H1 (cell line): Measurements from ENCODE around the gene ZSCAN22. TPM values are rescaled to one million over a fixed set of nuclear protein-coding genes. Genes with fewer than 3 reads are reported as not detected.

Source experiments
- CTCF ChIA-PET: fragments of 300-600 bp; sonication (Branson Sonifier 250); formaldehyde crosslinking; loops from one replicate; lab custom pipeline; 2021; ENCODE audit not compliant: partially characterized antibody; lab: Charles Lee
- POLR2A ChIA-PET: fragments of 300-600 bp; sonication (Branson Sonifier 250); formaldehyde crosslinking; loops from one replicate; lab custom pipeline; 2021; ENCODE audit warnings: inconsistent platforms; ENCODE audit not compliant: partially characterized antibody; lab: Charles Lee
- DNase-seq, 2 experiments: peaks; one replicate each; pipeline versions ENCODE4 v3.0.0 to v3.0.0-alpha.2; 2010 to 2022; ENCODE audit warnings: low spot score in 2 of 2, low read depth in 1 of 2, mixed read lengths in 1 of 2
- FAIRE-seq: peaks from 2 replicates; lab custom pipeline; 2011; peaks lifted over from hg19 to GRCh38; lab: Jason Lieb, UNC
- H2AFZ ChIP-seq: 2 replicates; pipeline ENCODE4 v1.8.1; 2012; ENCODE audit warnings: low read length, inconsistent platforms
- H2AK5ac ChIP-seq: 2 replicates; pipeline ENCODE4 v1.6.1; 2013; ENCODE audit warnings: low read depth, low read length
- H2BK120ac ChIP-seq: replicated peaks from 2 replicates; pipeline ENCODE3; 2013; ENCODE audit warnings: low read depth, low read length, inconsistent platforms
- H2BK12ac ChIP-seq: 2 replicates; pipeline ENCODE4 v1.6.1; 2013; ENCODE audit warnings: low read depth, low read length
- H2BK15ac ChIP-seq: 2 replicates; pipeline ENCODE4 v1.6.1; 2013; ENCODE audit warnings: low read length
- H2BK20ac ChIP-seq: 2 replicates; pipeline ENCODE4 v1.6.1; 2013; ENCODE audit warnings: low read length
- H2BK5ac ChIP-seq: 2 replicates; pipeline ENCODE4 v1.6.1; 2013; ENCODE audit warnings: low read depth, low read length
- H3K14ac ChIP-seq: 2 replicates; pipeline ENCODE4 v1.6.1; 2013; ENCODE audit warnings: inconsistent platforms; ENCODE audit not compliant: insufficient read length
- H3K18ac ChIP-seq: 2 replicates; pipeline ENCODE4 v1.6.1; 2013; ENCODE audit warnings: low read length; ENCODE audit errors: extremely low read depth
- H3K23ac ChIP-seq: 2 replicates; pipeline ENCODE4 v1.6.1; 2013; ENCODE audit warnings: inconsistent platforms; ENCODE audit not compliant: insufficient read length
- H3K23me2 ChIP-seq: 2 replicates; pipeline ENCODE4 v1.6.1; 2013; ENCODE audit warnings: low read depth, low read length
- H3K27ac ChIP-seq: 2 replicates; pipeline ENCODE4 v1.6.1; 2011; ENCODE audit warnings: low read depth, low read length, inconsistent platforms
- H3K27me3 ChIP-seq, 4 experiments: replicated peaks in 1 of 4; 1 replicate in 1 of 4; 2 replicates in 3 of 4; pipeline versions ENCODE4 v1.6.1 to v1.8.1; 2011 to 2013; ENCODE audit warnings: low read length in 3 of 4, mild to moderate bottlenecking in 3 of 4, inconsistent platforms in 2 of 4, mixed read lengths in 2 of 4, moderate library complexity in 1 of 4; ENCODE audit not compliant: control insufficient read depth in 3 of 4, insufficient read depth in 3 of 4; ENCODE audit errors: extremely low read depth in 1 of 4
- H3K36me3 ChIP-seq, 4 experiments: 2 replicates each; pipeline versions ENCODE4 v1.6.1 to v1.8.1; 2011 to 2013; ENCODE audit warnings: mild to moderate bottlenecking in 4 of 4, low read length in 3 of 4, moderate library complexity in 2 of 4, control low read depth in 1 of 4, inconsistent platforms in 1 of 4; ENCODE audit not compliant: insufficient read depth in 4 of 4, control insufficient read depth in 2 of 4
- H3K4ac ChIP-seq: replicated peaks from 2 replicates; pipeline ENCODE3; 2013; ENCODE audit warnings: low read length, low read depth, mixed read lengths, inconsistent platforms; ENCODE audit not compliant: insufficient read length
- H3K4me1 ChIP-seq, 4 experiments: replicated peaks in 1 of 4; 1 replicate in 1 of 4; 2 replicates in 3 of 4; pipeline versions ENCODE4 v1.6.1 to v1.8.1; 2011 to 2013; ENCODE audit warnings: low read length in 3 of 4, inconsistent platforms in 2 of 4, mixed read lengths in 1 of 4; ENCODE audit not compliant: insufficient read depth in 4 of 4, control insufficient read depth in 3 of 4
- H3K4me2 ChIP-seq, 2 experiments: 2 replicates each; pipeline versions ENCODE4 v1.6.1 to v1.8.1; 2011 to 2013; ENCODE audit warnings: low read depth in 2 of 2, low read length in 2 of 2, control low read depth in 1 of 2, inconsistent platforms in 1 of 2, mild to moderate bottlenecking in 1 of 2; ENCODE audit not compliant: insufficient read depth in 1 of 2
- H3K4me3 ChIP-seq, 4 experiments: fragments of 200-600, 300-600 bp in 1 of 4; sonication (generic), shearing (Covaris generic), sonication (Bioruptor Twin) in 1 of 4; 2 replicates each; pipeline versions ENCODE4 v1.5.1 to v1.8.1; 2011 to 2016; ENCODE audit warnings: low read length in 4 of 4, low read depth in 3 of 4, control low read depth in 2 of 4, inconsistent platforms in 2 of 4, mild to moderate bottlenecking in 2 of 4, mixed read lengths in 1 of 4, moderate library complexity in 1 of 4; ENCODE audit not compliant: insufficient read depth in 2 of 4; ENCODE audit errors: extremely low read depth in 1 of 4
- H3K56ac ChIP-seq: replicated peaks from 2 replicates; pipeline ENCODE3; 2013; ENCODE audit warnings: low read depth, mild to moderate bottlenecking, mixed read lengths, low read length, inconsistent platforms; ENCODE audit not compliant: insufficient read length
- H3K79me1 ChIP-seq: 2 replicates; pipeline ENCODE4 v1.6.1; 2013; ENCODE audit warnings: low read depth, low read length, control low read depth
- H3K79me2 ChIP-seq, 2 experiments: 2 replicates each; pipeline versions ENCODE4 v1.6.1 to v1.8.1; 2012 to 2013; ENCODE audit warnings: low read length in 2 of 2, mild to moderate bottlenecking in 2 of 2, inconsistent platforms in 1 of 2; ENCODE audit not compliant: insufficient read depth in 2 of 2, control insufficient read depth in 1 of 2
- H3K9ac ChIP-seq, 4 experiments: replicated peaks in 1 of 4; 1 replicate in 1 of 4; 2 replicates in 3 of 4; pipeline versions ENCODE4 v1.6.1 to v1.8.1; 2011 to 2013; ENCODE audit warnings: low read depth in 3 of 4, low read length in 3 of 4, control low read depth in 2 of 4, mild to moderate bottlenecking in 2 of 4, moderate library complexity in 2 of 4, inconsistent platforms in 1 of 4; ENCODE audit errors: extremely low read depth in 1 of 4
- H3K9me3 ChIP-seq, 2 experiments: 2 replicates each; pipeline versions ENCODE4 v1.6.1 to v1.8.1; 2012 to 2013; ENCODE audit warnings: mild to moderate bottlenecking in 2 of 2, moderate library complexity in 2 of 2, control low read depth in 1 of 2, inconsistent platforms in 1 of 2, low read depth in 1 of 2, low read length in 1 of 2, mixed read lengths in 1 of 2; ENCODE audit not compliant: insufficient read depth in 2 of 2
- H4K20me1 ChIP-seq, 2 experiments: replicated peaks in 1 of 2; 2 replicates each; pipeline versions ENCODE3 to v1.8.1; 2011 to 2013; ENCODE audit warnings: inconsistent platforms in 2 of 2, low read length in 2 of 2, mild to moderate bottlenecking in 1 of 2; ENCODE audit not compliant: insufficient read depth in 2 of 2, control insufficient read depth in 1 of 2
- H4K5ac ChIP-seq: 2 replicates; pipeline ENCODE4 v1.6.1; 2013; ENCODE audit warnings: low read length, low read depth, mixed read lengths, inconsistent platforms; ENCODE audit not compliant: insufficient read length
- H4K8ac ChIP-seq: 2 replicates; pipeline ENCODE4 v1.8.0; 2013; ENCODE audit warnings: mild to moderate bottlenecking, moderate library complexity, low read length, inconsistent platforms; ENCODE audit not compliant: insufficient read depth; ENCODE audit errors: extremely low read depth
- H4K91ac ChIP-seq: replicated peaks from 2 replicates; pipeline ENCODE3; 2013; ENCODE audit warnings: low read length, mixed read lengths, inconsistent platforms; ENCODE audit not compliant: insufficient read length
- GTF2F1 ChIP-seq: IDR thresholded peaks from 2 replicates; pipeline ENCODE4 v1.6.1; 2012; ENCODE audit warnings: low read depth, low read length, improper control_type of control experiment, borderline replicate concordance
- HDAC6 ChIP-seq: IDR thresholded peaks from one replicate; pipeline ENCODE4 v1.7.1; 2012; ENCODE audit warnings: low read depth, mild to moderate bottlenecking, inconsistent platforms, low read length, moderate library complexity
- NRF1 ChIP-seq: IDR thresholded peaks from 2 replicates; pipeline ENCODE4 v1.6.1; 2011; ENCODE audit warnings: mild to moderate bottlenecking, low read depth, low read length, improper control_type of control experiment
- SIX5 ChIP-seq: IDR thresholded peaks from 2 replicates; pipeline ENCODE4 v1.6.1; 2011; ENCODE audit warnings: mild to moderate bottlenecking, low read depth, low read length
- SP1 ChIP-seq: IDR thresholded peaks from 2 replicates; pipeline ENCODE4 v1.6.1; 2011; ENCODE audit warnings: low read depth, low read length
- SP2 ChIP-seq: IDR thresholded peaks from 2 replicates; pipeline ENCODE4 v1.6.1; 2012; ENCODE audit warnings: mild to moderate bottlenecking, low read length, inconsistent platforms
- TBP ChIP-seq: IDR thresholded peaks from 2 replicates; pipeline ENCODE4 v1.6.1; 2011; ENCODE audit warnings: low read depth, low read length, improper control_type of control experiment
- YY1 ChIP-seq: IDR thresholded peaks from 2 replicates; pipeline ENCODE4 v1.6.1; 2011; ENCODE audit warnings: low read depth, mild to moderate bottlenecking, low read length
- WGBS, 2 experiments: shearing (Covaris generic) in 1 of 2; methylation state at CpG; one replicate each; pipeline versions ENCODE4 v1.1.6 to v1.1.7; 2013 to 2015; ENCODE audit warnings: low lambda C conversion rate in 2 of 2, mixed read lengths in 2 of 2, inconsistent platforms in 1 of 2, low coverage in 1 of 2, missing lambda C conversion rate in 1 of 2; ENCODE audit not compliant: insufficient replicate concordance in 2 of 2, insufficient coverage in 1 of 2, insufficient read length in 1 of 2; ENCODE audit errors: extremely low coverage in 1 of 2, missing lambda C conversion rate in 1 of 2; 5-methylcytosine and 5-hydroxymethylcytosine counted together
- polyA plus RNA-seq, 7 experiments: library from polyadenylated mRNA; depleted of rRNA in 3 of 7; stranded (reverse) in 5 of 7; unstranded in 2 of 7; fragments of >200 nt in 5 of 7; fragments of 200-250 nt in 2 of 7; gene quantifications; 1 replicate in 5 of 7; 2 replicates in 1 of 7; 4 replicates in 1 of 7; pipeline versions ENCODE4 v1.2.1 to v1.2.3, GENCODE V29; 2011 to 2013; ENCODE audit warnings: missing spikeins in 2 of 7, mixed read lengths in 2 of 7
- total RNA-seq: library from RNA; stranded (reverse); fragmentation: NEBNext Ultra II Directional; extraction: Animal tissue kit (Norgen Biotek cat#: 25700); gene quantifications from 2 replicates; pipeline ENCODE4 v1.2.1, GENCODE V29; 2021

Gene ZSCAN22
- total and polyA plus RNA-seq, 2 of the 8 experiments (the other 6 are each of a cell fraction or from before 2014, with no cell fraction given) = 3.2 to 3.3 TPM

DNA sequence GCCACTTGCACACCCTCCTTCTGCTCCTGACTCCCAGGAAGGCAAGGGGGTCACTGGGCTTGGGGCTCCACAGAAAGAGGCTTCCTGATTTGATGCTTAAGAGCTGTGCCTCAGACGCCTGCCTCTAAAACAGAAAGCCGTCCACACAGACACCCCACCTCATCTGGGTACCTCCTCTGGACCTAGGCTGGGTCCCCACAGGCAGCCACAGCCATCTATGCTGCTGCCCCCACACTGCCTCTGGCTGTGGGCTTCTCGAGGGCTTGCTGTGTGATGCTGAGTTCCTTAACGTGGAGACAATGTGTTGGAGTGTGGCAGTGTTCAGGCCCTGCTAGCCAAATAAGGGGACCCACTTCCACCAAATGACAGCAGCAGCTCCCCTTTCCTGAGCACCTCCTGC is 8.5 kb upstream of the ZSCAN22 start:
- Histone ChIP-seq H3K23ac (no peak overlapping the region), H3K4ac (no peak overlapping the region), H3K9me3 (no peaks in the 10 kb centered on the region), H4K5ac (no peak overlapping the region), H3K23me2 (no peaks in the 10 kb centered on the region), H3K27ac (no peak overlapping the region), H4K91ac (no peak overlapping the region), H2AK5ac (no peak overlapping the region)
- WGBS, 2 experiments = 75% methylated on average over 4 of the region's 4 CpGs; no CpG with 5 or more reads in 1 of the 2 experiments
- TF ChIP-seq SP2 (no peak), HDAC6 (no peak), SIX5 (no peak), GTF2F1 (no peak), SP1 (no peak), NRF1 (no peak), TBP (no peak), YY1 (no peak)
- TF ChIP-seq, all 59 proteins: peak for 0
- no peak overlapping the region for H3K14ac ChIP-seq
- H2BK20ac ChIP-seq = no peak overlapping the region
- no peak overlapping the region for H2BK15ac ChIP-seq
- H3K27me3 ChIP-seq = no peaks in the 10 kb centered on the region; a peak in 1 of 7 replicates
- no peak overlapping the region for H3K56ac ChIP-seq
- no peaks in the 10 kb centered on the region for H3K79me2 ChIP-seq
- H3K9ac ChIP-seq = no peak overlapping the region
- no peak overlapping the region for H2BK12ac ChIP-seq
- CTCF ChIA-PET = interaction anchor here (0.6 to 3.0 kb wide), 7 partner anchors 9 to 201 kb away, joined by 3 to 13 read pairs (median 4); no protein-coding TSS in a partner anchor
- H3K36me3 ChIP-seq = peaks cover 0 to 17% (median 11%) of the 10 kb centered on the region in 4 experiments; a peak in 4 of 8 replicates
- DNase-seq (no peak), FAIRE-seq (no peak)
- H3K18ac ChIP-seq = no peak overlapping the region
- H2BK120ac ChIP-seq = no peak overlapping the region
- peaks cover 6 to 20% of the 10 kb centered on the region in 2 experiments for H4K20me1 ChIP-seq
- peaks cover 3% of the 10 kb centered on the region for H3K79me1 ChIP-seq
- no peak overlapping the region for H3K4me3 ChIP-seq
- H3K4me2 ChIP-seq = no peak overlapping the region
- H3K4me1 ChIP-seq = no peaks in the 10 kb centered on the region
- no peak overlapping the region for H4K8ac ChIP-seq
- POLR2A ChIA-PET = interaction anchor here (0.9 to 3.6 kb wide), 9 partner anchors 8 to 195 kb away, joined by 3 to 25 read pairs (median 4); partner anchors contain the start of genes ZNF544, ZNF8 and ZSCAN22
- no peak overlapping the region for H2AFZ ChIP-seq
- no peak overlapping the region for H2BK5ac ChIP-seq
